GM21528 (cell line): ENCODE data around the gene LPCAT1.
"Not testable (repeated sequence)": the region's sequence is repeated elsewhere in the genome, so short reads cannot be mapped to it uniquely, and the experiment has no call there.

Experiments
- ATAC-seq: cut with Tn5 transposase; IDR thresholded peaks from one replicate; pipeline ENCODE4 v1.9.1; 2021; ENCODE audit warnings: mild to moderate bottlenecking, moderate library complexity; ENCODE audit not compliant: unreplicated experiment, low FRiP score

LPCAT1 gene

DNA sequence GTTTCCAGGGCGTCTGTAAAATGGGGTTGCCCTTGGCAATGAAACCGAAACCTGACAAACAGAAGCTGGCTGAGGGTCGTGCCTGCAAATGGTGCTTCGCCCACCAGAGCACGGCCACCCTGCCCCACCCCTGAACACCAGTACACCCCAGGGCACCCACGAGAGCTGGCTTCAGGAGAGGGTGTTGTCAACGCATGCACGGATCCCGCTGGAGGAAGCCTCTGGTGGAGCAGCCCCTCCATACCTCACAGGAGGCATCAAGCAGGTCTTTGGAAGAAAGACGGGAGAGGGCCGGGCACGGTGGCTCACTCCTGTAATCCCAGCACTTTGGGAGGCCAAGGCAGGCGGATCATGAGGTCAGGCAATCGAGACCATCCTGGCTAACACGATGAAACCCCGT is 87.1 kb downstream of the LPCAT1 start:
- ATAC-seq: no peak

GRCh38 chr5:1436036-1436435 is 87.7 kb downstream of the LPCAT1 start:
- ATAC-seq: no peak

DNA sequence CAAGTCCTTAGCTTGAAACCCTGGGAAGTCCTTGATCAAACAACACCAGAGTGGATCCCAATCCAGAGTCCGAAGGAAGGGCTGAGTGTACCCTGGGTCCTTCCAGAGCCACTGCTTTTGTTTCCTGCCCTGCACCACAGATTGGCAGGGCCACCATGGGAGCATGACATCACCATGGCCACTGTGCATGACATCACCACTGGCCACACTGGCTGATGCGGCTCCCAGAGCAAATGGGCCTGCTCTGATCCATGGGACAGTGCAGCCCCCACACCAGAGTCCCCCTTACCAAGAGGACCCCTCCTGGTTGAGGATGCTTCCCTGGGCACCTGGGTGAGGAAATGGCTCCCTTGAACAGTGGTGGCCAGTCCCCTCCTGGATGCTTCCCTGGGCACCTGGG is 88.4 kb downstream of the LPCAT1 start:
- ATAC-seq: no peak

GRCh38 chr5:1432296-1432695 is 91.5 kb downstream of the LPCAT1 start:
- ATAC-seq: no peak

- ATAC-seq: no peak
Observed at GRCh38 chr5:1431896-1432295, 91.9 kb downstream of the LPCAT1 start.

- no peak for ATAC-seq
Observed at GRCh38 chr5:1431021-1431811, 92.5 kb downstream of the LPCAT1 start.

DNA sequence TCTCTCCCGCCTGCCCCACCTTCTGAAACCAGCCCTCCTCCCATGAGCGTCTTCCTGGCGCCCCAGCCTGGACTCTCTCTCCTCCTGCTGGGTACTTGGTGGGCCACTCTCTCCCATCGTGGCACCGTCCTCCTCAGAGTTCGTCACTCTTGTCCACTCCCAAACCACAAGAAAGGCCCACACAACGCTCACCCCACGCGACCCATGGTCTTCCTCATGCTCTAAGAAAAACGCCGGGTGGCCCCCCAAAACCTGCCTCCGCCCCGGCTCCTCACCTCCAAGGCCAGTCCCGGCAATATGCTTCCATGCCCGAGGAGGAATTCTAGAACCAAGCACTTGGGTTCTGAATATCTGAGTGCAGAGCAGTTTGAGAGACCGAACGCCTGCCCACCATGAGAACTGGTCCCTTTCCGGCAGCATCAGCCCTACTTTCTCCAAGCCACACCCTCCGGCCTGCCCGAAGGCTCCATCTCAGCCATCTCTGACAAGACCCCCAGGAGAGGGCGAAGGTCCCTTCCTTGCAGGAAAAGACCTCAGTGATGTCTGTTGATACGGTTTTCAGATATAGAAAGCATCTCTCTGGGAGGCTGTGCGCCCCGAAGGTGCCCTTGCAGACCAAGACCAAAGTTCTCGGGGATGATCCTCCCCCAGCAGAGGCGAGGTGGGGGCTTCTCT is 93.5 kb downstream of the LPCAT1 start:
- ATAC-seq: no peak

DNA sequence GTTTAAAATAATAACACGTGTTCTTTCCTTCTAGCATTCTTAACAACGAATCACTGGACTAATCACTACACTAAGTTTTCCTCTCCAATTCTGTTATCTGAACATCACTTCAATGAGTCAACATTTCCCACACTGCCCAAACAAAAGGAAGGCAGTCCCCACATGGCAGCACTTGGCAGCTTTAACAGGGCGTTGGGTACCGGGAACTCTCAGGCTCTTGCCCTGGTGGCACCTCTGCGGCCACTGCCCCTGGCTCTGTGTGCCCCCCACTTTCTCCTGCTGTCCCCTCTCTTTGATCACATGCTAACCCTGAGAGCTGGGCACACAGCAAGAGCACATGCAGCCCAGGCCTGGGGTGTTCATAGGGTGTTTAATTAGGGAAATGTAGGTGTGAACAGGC is 94.3 kb downstream of the LPCAT1 start:
- no peak for ATAC-seq

GRCh38 chr5:1429066-1429465 is 94.7 kb downstream of the LPCAT1 start:
- ATAC-seq: no peak

- ATAC-seq: no peak
Observed at GRCh38 chr5:1428107-1428506, 95.7 kb downstream of the LPCAT1 start.

- ATAC-seq: no peak
Observed at GRCh38 chr5:1424716-1425115, 99.0 kb downstream of the LPCAT1 start.

DNA sequence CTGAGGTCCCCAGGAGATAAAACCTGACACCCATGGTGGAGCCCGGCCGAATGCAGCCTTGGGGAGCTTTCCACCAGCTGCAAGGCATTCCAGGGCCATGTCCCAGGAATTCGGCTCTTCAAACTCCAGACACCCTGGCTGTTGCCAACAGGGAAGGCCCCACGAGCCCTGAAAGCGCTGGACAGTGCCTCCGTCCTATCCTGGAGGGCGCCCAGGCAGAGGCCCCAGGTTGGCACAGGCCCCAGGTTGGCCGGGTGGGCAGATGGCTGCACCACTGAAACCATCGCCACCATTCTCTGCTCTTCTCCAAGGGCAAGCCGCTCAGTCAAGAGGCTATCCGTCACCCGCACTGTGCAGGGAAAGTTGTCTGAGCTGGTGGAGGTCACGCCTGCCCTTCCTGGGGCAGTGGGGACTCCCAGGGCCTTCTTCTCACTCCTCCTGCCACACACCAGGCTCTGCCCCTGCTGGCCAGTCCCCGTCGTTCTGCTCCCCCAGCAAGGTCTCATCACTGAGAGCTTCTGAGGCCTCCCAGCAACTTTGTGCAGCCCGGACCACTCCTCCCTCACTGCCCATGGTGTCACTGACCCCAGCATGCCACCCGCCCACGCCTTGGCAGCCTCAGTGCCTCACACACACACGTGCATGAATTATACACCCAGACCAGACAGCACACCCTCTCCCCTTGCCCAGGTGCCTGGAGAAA is 99.7 kb downstream of the LPCAT1 start:
- no peak for ATAC-seq

DNA sequence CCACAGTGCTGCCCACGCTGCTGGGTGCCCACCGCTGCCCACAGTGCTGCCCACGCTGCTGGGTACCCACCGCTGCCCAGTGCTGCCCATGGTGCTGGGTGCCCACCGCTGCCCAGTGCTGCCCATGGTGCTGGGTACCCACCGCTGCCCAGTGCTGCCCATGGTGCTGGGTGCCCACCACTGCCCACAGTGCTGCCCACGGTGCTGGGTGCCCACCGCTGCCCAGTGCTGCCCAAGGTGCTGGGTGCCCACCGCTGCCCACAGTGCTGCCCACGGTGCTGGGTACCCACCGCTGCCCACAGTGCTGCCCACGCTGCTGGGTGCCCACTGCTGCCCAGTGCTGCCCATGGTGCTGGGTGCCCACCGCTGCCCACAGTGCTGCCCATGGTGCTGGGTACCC is 101.2 kb downstream of the LPCAT1 start:
- ATAC-seq: not testable (repeated sequence)

DNA sequence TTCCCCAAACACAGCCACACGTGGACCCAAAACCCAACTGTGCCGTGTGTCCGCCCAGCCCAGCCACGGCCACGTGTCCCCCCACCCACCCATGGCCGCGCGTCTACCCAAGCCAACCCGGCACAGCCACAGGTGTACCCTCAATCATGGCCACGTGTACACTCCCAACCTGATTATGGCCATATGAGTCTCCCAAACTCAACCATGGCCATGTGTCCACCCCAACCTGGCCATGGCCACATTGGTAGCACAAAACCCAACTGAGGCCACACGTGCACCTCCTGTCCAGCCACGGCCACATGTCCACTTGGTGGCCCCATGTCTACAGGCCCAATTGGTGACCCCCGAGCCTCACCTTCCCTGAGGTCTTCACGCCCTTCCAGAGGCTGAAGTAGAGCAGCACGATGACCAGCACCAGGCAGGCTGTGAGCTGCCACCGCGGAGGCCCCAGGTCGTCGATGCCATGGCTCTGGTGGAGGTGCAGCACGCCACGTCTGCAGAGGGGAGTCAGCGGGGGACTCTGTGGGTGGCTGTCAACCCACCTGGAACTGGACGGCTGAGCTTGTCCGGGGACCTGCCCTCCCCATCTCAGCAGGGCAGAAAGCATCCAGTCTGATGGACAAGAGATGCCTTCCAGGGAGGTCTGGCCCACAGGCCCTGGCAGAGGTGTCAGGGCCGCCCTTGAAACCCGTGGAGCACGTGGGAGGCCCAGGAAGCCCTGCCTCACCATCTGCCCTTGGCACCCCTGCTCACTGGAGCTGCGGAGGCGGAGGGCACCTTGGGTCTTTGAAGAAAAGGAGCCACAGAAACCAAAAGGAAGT is 102.0 kb downstream of the LPCAT1 start:
- no peak for ATAC-seq

DNA sequence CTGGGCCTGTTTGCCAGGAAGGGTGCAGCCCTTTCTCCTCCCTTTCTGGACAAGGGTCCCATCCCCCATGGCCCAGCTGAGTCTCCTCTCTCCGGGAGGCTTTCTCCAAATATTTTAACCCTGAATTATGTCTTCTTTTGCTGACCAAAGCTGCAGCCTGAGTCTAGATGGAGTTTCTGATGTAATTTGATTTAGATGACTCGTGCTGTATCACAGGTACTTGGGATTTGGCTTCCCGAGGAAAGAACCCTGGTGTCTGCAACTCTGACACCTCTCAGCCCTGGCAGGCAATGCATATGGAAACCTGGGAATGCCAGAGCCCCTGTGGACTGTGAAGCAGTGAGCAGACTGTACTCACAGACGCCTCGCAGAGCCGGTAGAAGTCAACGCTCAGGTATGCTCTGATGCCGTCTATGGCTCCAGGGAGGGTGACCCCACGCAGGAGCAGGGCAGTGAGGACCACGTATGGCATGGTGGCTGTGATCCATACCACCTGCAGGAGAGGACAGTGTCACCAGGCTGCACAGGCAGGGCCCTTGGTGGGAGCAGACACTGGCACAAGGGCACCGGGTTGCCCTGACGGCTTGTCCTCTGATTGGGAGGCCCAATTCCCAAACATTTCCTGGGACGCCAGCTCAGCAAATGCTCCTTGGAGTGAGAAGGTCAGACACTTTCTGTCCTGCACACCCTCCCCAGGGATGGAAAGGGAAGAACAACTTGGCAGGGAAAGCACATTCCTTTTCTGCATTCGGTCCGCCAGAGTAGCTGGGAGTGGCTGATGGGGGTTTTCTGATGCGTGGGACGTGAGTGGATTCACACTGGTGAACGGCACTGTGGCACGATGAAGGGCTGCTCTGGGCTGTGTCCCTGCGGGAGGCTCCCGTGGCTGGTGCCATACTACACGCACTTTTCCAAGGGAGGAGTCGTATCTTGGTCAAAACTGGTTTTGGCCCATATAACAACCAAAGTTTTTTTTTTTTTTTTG is 103.3 kb downstream of the LPCAT1 start:
- no peak for ATAC-seq

GRCh38 chr5:1419476-1420210 is 104.1 kb downstream of the LPCAT1 start:
- no peak for ATAC-seq

DNA sequence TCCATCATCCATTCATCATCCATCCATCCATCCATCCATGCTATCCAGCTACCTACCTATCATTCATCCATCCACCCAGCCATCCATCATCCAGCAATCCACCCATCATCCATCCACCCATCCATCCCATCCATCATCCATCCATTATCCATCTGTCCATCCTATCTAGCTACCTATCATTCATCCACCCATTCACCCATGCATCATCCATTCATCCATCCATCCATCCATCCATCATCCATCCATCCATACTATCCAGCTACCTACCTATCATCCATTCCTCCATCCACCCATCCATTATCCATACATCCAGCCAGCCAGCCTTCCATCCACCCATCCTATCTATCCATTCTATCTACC is 104.9 kb downstream of the LPCAT1 start:
- no peak for ATAC-seq

GRCh38 chr5:1418238-1418920 is 105.4 kb downstream of the LPCAT1 start:
- ATAC-seq: no peak
